ENCODE measurements around the gene RBMS1.

- TF ChIP-seq, protein P1, sequence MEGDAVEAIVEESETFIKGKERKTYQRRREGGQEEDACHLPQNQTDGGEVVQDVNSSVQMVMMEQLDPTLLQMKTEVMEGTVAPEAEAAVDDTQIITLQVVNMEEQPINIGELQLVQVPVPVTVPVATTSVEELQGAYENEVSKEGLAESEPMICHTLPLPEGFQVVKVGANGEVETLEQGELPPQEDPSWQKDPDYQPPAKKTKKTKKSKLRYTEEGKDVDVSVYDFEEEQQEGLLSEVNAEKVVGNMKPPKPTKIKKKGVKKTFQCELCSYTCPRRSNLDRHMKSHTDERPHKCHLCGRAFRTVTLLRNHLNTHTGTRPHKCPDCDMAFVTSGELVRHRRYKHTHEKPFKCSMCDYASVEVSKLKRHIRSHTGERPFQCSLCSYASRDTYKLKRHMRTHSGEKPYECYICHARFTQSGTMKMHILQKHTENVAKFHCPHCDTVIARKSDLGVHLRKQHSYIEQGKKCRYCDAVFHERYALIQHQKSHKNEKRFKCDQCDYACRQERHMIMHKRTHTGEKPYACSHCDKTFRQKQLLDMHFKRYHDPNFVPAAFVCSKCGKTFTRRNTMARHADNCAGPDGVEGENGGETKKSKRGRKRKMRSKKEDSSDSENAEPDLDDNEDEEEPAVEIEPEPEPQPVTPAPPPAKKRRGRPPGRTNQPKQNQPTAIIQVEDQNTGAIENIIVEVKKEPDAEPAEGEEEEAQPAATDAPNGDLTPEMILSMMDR (IDR thresholded peaks at IDR 0.05) = no peak
- no peak for TF ChIP-seq POLR2A (IDR thresholded peaks at IDR 0.05)
These were observed 155.9 kb downstream of the RBMS1 start for GRCh38 chr2:160337728-160338127.

Measured in right lobe of liver (tissue), 4 donors.